NCI-H1417 (cell line): ENCODE data around the gene FYCO1.

Source experiments
- DNase-seq, 3 experiments: peaks; one replicate each; lab custom pipeline; 2025; lab: John Stamatoyannopoulos, UW

Gene FYCO1

DNA sequence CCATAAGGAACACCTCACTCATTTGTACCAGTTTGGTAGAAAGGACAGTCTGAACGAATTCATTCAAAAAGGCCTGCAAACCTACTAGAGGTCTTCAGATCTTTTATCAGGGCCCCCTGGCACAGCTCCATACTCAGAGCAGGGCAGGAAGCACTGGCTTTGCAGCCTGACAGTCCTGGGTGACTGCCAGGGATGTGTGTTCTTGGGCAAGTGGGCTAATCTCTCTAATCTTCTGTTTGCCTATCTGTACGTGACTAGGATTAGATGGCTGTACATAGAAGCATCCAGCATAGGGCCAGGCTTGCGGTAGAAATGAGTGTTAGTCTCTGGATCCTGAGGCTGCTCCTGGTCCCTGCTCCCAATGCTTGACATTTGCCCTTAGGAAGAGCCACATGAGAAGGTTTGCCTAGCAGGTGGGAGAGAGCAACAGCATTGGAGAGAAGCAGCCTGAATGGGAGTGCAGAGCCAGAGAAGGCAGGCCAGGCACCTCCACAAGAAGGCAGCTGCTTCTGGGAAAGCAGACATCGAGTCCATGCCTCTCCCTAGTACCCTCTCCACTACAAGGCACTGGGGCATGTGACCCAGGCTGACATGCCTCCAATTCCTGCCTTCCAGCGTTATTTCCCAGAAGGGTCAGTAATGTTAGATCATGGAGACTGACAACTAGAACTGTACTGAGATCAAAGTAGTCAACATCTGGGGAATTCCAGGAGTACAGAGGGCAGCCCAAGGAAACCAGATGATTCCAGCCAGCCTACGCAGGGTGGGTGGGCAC lies 53.4 kb downstream of the FYCO1 start:
- no peak for DNase-seq

DNA sequence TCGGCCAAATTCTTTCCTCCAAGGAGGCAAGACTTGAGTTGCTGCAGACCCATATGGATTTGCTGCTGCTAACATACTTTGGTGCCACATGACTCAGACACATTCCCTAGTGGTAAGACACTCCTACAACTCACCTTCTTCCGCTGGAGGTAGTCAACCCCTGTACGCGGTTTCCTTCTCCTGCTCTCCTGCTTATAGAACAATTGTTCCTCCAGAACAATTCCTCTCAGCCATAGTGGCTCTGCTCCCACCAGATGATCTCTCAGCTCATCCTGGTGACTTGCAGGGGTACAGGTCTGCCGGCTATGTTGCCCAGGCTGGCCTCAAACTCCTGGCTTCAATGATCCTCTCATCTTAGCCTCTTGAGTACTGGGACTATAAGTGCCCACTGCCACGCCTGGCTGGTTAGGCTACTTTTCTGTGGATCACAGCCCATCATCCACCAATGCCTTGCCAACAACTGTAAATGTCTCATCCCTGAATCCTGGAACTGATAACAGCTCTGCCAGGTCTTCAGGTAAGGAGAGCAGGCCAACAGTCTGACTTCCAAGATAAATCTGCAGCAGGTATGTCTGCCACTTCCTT lies 54.8 kb downstream of the FYCO1 start:
- DNase-seq: no peak

DNA sequence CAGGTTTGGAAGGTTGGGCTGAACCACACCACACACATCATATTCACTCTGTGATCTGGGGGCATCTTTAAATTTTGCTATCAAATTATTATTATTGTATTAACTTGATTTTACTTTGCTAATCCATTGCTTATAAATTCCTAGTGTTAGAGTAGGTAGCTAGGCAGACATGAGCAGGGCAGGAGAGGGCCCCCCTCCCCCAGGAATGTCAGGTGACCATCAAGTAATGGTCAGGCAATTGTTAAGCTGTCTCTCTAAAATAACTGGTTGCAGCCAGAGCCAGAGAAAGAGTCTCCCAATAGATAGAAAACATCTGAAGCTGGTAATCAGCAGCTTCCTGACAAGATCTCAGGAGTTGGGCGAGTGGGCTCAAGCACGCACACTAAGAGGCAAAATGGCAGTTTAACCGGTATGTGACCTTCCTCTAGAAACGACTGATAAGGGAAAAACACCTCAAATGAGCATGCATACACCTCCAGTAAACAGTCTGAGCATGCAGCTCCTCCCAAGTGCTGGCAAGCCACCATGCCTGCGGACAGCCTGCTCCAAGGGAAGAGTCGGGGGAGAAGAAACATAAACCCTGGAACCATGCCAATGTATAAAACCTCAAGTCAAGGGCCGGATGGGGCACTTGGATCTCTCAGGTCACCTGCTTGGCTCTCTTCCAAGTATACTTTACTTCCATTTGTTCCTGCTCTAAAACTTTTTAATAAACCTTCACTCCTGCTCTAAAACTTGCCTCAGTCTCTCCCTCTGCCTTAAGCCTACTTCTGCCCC lies 55.4 kb downstream of the FYCO1 start:
- peak in 1 of 3 experiments; percentile 0 for DNase-seq

DNA sequence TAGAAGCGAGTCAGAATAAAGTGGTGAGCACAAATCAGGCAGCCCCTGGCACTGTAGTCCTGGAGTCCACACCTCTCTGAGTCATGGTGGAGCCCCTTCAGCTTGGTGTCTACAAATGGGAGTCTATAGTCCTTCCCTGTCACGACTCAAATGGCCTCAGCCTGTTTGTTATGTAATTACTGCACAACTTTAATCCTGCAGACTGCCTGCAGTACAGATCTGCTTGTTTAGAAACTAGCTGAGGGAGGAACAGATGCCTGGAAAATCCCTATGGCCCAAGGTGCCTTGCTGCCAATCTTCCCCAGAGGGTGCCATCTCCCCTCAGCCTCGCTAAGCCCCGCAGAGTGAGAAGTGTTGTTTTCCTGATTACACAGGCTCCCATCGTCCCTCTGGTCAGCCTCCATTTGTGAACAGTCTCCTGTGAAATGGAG lies 56.3 kb downstream of the FYCO1 start:
- DNase-seq: peak in 1 of 3 experiments; percentile 20

DNA sequence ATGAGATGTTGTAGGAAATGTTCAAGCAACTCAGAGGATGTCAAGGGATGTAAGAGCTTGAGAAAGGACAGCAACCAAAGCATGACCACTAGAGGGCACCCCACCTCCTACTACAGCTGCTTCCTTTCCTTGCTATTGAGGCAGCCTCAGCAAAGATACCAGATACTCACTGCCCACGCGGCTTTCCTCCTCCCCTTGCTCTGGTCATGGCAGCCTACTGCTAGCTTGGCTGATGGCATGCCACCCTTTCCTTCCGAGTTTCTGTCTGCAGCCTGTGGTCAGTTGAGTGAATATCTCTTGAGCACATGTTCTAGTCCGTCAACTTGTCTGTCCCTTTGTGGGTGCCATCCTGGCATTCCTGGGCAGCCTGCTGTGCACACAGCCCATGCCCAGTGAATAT lies 56.8 kb downstream of the FYCO1 start:
- DNase-seq: peak; percentile 47 to 85 (median 59)

DNA sequence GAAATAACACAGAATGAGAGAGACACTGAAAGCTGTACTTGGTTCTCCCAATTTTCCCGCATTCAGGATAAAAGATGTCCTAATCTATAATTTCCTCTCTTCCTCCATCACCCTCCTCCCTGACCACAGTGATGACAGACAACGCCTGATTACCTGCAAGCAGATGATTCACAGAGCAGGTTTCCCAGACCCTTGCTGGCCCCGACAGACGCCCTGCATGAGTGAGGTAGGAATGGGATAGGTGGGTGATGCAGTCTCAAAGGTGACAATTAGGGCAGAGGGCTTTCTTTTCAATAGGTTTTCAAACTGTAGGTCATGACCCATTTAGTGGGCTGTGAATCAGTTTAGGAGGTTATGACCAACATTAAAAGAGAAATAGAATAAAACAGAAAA lies 57.6 kb downstream of the FYCO1 start:
- no peak for DNase-seq

DNA sequence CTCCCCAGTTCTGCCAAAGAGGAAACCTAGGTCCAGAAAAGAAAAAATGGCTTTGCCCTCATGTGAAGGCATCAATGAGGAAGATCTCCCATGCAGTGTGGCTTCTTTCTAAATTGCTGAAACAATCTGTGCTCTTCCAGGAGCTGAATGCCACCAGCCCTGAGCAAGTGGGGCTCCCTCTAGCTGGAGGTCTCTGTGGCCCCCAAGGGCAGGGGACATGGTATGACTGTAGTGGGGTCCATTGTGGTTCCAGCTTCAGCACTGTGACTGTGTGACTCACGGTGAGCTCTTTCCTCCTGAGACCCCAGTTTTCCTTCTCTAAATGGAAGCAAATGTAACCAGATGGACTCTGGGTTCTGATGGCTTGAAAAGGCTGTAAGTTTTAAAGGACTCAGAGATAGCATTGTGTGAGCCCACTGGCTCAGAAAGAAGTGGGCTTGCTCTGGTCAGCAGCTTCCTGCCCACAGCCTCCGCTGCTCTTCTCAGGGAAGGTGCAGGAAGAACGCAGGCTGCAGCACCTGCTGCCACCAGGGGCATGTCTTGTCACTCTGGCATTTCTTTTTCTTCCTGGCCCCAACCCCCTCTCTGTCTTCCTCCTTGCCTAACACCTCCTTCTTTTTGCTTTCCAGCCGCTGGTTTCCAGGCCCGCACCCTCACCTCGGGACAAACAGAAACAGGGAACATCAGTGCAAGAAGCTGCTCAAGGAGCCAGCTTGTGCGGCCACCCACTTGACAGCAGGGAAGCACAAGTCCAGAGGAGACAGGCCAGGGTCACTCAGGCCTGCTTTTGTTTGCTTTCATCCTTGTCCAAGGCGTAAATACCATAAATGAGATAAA lies 58.2 kb downstream of the FYCO1 start:
- no peak for DNase-seq

DNA sequence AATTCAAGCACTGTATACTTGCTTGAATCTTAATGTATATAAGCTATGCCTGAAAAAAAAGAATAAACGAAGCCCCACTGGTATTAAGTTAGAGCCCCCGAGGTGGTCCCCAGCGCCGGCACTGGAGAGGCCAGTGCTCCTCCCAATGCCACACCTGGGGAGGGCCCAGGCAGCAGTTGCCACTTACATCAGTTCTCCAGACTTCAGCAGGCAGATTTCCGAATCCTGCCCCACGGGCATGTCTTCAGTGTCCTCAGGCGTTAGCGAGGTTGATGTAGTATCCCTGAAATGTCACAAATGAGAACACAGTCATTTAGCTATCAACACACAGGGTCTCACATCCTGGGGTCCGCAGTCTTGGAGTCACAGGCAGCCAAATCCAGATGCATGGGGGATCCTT lies 59.4 kb downstream of the FYCO1 start:
- DNase-seq: no peak

DNA sequence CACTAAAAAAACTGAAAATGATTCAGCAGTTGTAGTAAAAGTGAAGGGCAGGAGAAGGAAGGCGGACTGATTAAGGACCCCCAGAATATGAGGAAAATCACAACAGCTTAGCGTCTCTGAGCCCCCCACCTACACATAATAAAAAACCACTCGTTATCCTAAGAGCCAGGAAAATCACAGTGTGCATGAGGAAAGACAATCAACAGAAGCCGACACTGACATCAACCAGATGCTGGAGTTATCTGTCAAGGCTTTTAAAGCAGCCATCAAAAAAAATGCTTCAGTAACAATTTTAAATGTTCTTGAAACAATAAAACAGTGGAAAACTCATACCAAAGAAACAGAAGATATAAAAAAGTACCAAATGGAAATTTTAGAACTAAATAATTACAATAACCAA lies 62.0 kb downstream of the FYCO1 start:
- no peak for DNase-seq

DNA sequence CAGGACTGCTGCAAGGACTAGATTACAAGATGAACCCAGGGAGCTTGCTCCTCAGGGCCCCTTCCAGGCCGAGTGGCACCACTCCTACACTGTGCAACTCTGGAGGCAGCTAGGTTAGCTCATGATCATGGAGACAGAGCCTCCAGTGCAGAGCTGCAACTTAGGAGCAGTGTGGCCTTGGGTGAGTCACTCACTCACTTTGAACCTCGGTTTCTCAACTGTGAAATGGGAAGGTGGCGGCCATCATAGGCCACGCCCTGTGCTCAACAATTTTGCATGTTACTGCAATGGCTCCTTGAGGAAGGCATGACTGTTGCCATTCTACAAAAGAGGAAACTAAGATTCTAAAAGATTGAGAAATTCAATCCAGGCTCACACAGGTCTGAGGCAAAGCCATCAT lies 63.5 kb downstream of the FYCO1 start:
- no peak for DNase-seq

DNA sequence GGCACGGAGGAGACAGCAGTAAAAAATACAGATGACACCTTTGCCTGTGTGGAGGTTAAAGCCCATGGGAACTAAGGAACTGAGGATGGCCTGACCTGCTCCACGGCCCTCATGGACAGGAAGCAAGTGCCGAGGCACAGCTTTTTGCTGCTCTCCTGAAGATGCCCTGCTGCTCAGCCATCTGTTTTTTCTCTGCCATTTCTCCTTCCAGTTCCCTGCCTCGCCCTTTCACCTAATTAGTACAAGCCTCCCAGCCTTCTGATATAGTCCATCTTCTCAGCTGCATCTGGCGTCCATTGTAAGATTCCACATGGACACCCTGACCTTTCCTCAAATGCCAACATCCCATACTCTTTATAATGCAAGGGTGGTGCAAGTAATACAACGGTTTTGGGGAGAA lies 64.1 kb downstream of the FYCO1 start:
- no peak for DNase-seq

DNA sequence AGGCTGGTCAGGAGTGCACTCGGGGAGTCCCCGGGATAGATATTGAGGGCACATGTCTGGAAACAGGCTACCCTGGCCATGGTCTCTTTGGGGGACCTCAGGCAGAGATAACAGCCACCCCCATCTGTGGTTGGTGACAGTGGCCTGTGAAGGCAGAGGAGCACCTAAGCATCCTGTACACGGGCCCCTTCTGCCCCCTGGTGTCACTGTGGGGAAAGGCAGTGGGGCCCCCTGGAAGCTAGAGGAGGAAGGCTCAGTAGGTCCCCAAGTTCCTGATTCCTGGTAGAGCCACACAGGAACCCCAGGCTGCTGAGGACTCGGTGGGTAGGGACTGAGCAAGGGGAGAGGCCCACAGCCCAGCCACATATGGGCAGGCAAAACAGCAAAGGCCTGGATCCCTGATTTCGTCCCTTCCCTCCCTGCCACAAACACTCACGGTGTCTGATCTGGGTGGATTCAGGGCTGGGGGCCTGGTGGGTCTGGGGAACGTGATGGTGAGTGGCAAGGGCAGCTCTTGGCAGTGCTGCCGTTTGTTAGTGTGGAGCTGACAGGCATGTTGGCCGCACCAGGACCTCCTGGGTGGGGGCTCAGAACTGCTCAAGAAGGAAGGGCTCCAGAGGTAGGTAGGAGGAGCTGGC lies 66.5 kb downstream of the FYCO1 start:
- DNase-seq: peak; percentile 8 to 56 (median 34)

DNA sequence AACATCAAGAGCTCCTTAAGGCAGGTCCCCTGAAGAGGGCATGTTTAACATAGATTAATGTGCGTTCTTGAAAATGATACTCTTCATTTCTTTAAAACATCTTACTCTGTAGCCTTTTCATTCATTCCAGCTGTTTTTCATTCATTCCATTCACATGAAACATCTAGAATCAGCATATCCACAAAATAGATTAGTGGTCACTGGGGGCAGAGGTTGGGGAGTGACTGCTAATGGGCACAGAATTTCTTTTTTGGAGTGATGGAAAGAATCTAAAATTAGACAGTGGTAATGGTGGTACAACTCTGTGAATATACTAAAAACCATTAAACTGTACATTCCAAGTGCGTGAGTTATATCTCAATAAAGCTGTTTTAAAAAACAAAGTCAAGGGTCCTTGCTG lies 67.7 kb downstream of the FYCO1 start:
- DNase-seq: no peak

DNA sequence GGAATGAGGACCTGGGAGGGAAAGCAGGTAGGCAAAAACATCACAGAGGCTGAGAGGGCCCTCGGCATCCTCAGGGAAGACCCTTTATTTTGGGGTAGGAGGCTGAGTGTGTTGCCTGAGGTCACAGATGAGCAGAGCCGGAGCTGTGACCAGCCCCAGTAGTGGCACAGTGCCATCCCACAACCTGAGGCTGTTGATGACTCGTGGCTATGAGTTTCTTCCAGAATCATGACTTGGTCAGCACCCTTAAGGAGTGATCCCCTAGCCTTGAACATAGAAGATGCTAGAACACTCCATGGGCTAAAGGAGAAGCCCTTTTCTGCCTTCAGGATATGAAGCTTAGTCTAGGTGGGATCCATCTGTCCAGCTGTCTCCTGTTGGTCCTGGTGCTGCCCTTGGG lies 71.9 kb downstream of the FYCO1 start:
- no peak for DNase-seq

DNA sequence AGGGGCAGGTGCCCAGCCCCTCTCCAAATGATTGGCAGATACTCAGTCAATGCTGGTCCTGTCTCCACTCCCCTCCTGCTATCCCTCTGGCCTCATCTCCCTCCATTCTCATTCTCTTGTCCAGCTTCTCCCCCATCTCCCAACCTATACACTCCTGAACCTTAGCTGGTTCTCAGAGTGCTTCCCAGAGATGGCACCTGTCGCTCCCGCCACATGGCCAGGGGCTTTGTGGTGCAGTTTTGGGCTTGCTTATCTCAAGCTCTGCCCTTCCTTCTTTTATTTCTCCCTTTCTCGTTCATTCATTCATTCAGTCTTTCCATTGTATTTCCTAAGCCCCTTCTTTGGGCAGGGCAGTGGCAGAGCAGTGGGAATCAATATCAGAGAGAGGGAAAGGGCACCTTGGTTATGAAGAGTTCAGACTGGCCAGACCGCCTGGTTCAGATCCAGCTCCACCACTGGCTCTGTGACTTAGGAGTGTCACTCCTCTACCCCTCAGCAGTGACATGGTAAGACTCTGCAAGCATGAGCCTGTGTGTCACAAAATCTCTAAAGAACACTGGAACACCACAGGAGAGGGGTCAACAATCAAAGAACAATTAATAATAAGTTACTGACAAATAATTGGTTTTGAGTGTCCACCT lies 72.6 kb downstream of the FYCO1 start:
- no peak for DNase-seq

DNA sequence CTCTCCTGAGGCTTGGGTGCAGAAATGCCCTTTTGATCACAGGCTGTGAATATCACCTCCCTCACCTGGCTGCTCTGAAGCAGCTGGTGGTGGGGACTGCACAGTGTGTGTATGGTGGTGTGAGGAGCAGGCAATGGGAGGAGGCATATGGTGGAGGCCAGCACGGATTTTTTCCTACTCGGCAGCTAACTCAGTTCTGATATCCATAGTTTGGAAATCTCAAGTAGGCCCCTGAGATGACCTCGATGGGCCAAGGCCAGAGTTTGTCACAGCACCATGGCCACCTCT lies 73.6 kb downstream of the FYCO1 start:
- no peak for DNase-seq

DNA sequence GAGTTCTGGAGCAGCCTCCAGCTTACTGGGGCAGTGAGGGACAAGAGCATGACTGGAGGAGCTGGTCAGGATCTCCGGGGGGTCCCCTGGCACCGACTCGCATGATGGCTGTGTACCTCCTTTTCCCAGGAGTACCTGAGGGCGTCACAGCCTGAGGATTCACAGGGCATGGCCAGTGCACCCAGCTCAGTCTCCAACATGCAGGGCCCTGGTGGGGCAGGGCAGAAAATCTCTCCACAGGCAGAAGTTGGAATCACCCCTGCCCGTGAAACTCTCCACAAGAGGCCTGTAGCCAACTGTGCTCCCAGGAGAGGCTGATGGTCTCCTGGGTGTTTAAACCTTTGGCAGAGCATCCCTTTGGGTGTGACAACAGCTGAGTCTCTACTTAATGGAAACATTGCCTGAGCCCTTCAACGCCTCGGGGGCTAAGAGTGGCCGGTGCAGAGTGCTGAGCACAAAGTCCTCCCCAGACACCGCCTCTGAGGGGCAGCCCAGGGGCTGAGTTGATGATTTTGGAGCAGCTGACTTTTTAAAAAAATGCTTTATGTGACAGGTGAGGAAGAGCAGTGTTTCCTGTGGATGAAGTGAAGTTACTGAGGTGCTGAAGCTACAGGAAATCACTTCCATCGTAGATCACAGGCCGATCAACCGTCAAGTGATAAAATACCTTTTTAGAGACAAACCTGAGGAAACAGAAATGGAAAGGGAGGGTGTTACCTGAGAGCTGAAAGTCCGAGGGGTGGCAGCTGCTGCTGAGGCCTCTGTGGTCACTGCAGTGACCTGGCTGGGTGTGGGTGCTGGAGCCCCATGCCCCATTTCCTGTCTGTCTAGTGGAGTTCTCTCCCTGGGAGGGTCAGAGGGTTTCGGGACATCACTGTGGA lies 74.2 kb downstream of the FYCO1 start:
- no peak for DNase-seq

DNA sequence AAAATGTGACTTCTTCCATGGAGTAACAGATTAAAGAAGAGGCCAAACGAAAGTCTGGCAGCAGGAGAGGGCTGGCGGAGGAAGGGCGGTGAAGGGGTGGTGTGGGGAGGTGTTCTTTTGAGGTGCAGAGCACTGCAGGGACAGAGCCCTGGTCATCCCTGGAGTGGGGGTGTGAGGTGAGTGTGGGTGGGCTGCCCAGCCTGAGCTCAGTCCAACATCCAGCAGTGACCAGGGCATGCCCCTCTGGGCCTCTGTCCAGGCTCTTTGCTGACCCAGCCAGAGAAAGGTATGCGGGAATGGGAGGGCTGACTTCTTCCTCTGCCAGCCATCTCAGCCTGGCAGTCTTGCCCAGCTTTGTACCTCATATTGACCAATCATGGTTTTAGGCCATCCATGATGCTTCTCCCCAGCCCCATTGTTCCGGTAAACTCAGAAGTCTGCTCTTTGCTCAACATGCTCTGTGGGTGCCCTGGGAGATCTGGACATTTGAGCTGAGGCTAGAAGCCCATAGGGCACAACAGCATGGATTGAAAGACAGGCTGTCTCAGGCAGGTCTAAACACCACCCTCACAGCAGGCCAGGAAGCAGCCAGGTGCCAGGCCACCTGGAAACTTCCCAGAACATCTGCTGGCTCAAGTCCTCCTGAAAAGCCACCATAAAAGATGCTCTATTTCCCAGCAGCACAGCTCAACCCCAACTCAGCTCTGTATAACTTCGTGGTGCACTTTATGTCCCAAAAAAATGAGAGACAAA lies 78.3 kb downstream of the FYCO1 start:
- DNase-seq: peak in 2 of 3 experiments; percentile 65 to 84

DNA sequence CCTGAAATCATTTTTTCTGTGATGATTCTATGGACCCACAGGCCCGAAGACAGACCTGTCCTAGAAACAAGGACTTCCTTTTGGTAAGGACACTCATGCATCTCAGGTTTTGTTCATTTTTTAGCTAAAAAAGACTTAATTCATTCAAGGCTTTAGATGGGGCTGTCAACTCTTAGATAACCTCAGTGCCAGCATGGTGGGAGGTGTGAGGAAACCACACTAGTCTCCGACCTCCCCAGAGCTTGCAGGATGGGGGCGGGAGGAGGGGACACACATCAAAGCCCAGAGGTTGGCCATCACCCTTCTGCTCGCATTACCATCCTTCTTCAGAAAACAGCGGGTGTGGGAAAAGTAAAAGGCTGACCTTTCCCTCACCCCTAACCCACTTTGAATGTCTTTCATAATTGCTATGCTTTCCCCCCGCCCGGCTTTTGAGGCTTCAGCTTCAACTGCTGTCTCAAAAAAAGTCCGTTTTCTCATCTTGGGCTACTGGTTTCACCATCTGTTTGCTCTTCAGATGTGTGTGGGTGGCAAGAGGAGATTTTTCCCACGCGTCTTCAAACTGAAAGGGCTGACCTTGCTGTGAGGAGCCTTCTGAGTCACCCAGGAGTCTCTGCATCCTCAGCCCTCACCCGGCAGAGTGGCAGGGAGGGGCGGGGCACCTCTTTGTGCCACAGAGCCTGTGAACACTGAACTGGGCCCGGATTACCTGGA lies 79.9 kb downstream of the FYCO1 start:
- DNase-seq: peak in 1 of 3 experiments; percentile 8
